LNCAP (cell line): ENCODE data around the gene LETMD1.

Experiments
- CTCF ChIP-seq: fragments of 450-650 bp; IDR thresholded peaks from 2 replicates; pipeline ENCODE4 v1.5.1; 2017; ENCODE audit warnings: mild to moderate bottlenecking

The LETMD1 gene, protein sequence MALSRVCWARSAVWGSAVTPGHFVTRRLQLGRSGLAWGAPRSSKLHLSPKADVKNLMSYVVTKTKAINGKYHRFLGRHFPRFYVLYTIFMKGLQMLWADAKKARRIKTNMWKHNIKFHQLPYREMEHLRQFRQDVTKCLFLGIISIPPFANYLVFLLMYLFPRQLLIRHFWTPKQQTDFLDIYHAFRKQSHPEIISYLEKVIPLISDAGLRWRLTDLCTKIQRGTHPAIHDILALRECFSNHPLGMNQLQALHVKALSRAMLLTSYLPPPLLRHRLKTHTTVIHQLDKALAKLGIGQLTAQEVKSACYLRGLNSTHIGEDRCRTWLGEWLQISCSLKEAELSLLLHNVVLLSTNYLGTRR

GRCh38 chr12:51047655-51048540 is at the start of gene LETMD1:
TSS of gene LETMD1 (plus strand) at chr12:51048327. CDS start at chr12:51048357, 30 bp downstream.
- TF ChIP-seq CTCF = peak; percentile 95

DNA sequence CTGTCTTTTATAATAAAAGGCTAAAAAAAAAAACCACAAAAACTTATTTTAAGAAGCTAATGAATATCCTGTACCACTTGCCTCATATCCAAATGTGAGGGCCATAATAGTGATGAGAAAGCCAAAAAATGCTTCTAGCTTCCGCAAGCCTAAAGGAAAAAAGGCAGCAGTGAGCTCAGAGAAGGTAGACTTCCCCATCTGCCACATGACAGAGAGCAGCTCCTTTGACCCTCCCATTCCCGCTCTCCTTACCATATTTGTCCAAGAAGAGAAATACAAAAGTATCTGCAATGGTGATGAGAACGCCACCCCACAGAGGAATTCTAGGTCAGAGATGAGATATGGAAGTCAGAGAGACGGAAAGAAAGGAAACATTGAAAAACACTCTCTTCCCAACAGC is 49.0 kb upstream of the LETMD1 start:
- TF ChIP-seq CTCF = no peak

GRCh38 chr12:51000245-51000644 is 47.9 kb upstream of the LETMD1 start:
- TF ChIP-seq CTCF = no peak

DNA sequence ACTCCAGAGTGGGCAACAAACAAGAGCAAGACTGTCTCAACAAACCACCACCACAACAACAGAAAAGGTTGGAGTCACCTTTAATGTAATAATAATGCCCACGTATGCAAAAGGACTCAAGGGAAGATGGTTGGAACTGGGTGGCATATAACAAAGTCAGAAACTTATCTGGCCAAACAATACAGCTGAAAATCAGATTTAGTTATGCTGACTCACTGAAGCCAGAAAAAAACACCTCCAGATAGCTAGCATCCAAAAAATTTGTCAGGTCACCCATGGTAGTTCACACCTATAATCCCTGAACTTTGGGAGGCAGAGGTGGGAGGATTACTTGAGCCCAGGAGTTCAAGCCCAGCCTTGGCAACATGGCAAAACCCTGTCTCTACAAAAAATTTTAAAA is 46.3 kb upstream of the LETMD1 start:
- TF ChIP-seq CTCF = no peak

GRCh38 chr12:51004504-51004903 is 43.6 kb upstream of the LETMD1 start:
- no peak for TF ChIP-seq CTCF

DNA sequence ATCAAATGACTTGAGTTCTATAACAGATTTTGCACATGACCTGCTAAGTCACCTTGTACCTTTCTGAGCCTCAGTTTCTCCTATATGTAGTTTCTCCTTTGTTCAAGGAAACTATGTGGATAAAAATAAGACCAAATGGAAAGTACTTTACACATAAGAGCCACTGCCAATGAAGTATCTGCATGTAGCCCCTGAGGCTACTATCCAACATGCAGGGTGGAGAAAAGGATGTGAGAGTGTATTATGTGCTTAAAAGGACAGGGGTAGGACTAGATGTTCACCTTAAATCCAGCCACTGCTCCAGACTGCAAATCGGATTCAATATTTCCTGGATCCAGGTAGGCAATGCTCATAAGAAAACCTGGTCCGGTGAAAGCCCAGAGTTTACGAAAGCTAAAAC is 43.1 kb upstream of the LETMD1 start:
- TF ChIP-seq CTCF = no peak

DNA sequence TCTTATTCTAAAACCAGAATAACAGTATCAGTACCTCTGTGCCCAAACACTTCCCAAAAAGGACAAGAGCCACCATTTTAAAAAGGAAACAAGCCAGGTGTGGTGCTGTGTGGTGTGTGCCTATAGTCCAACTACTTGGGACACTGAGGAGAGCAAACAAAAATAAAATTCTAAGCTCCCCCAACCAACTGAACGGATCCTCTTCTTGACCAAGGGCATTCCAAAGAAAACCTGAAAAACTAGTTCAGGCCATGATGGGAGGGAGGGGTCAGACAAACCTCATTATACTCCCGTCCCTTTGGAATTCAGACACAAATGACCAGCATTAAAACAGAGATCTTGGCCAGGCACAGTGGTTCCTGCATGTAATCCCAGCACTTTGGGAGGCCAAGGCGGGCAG is 42.5 kb upstream of the LETMD1 start:
- no peak for TF ChIP-seq CTCF
